ENCODE results near the gene ASPG.
A peak's percentile ranks its signal among the peaks of the same experiment; 100 is the strongest.

The ASPG gene

GRCh38 chr14:104119119-104119487 is 33.6 kb downstream of the ASPG start:
- no peak for DNase-seq

DNA sequence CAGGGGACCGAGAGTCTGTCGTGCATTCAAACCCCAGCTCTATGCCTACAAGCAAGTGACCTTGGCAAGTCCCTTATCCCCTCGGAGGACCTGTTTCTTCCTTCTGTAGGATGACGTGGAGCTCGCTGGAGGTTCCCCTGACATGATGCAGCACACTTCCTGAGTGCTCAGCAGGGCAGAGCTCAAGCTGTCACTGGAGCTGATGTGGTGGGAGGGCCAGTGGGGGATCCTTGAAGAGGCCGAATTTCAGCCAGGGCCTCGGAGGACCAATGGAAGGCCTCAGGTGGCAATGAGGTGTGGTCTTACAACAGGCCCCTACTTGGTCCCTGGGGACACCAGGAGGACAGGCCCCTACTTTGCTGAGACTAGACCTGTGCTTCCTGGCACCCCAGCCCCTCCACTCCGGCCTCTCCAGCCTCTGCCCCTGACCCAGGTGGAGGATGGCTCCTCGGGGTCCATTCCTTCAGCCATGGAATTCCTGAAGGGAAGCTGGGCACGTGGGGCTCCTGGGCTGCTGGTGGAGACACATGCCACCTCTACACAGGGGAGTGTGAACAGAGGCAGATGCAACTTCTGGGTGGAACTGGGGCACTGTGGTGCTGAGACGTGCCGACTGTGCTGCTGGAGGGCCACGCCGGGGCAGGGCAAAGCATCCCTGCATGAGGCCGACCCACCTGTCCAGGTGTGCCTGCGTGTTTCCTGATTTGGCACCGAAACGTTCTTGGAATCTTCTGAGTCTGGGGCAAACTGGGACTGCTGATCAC is 34.2 kb downstream of the ASPG start:
- no peak for DNase-seq

- no peak for DNase-seq
These were observed 34.8 kb downstream of the ASPG start for GRCh38 chr14:104120281-104120741.

- DNase-seq, result no peak
These were observed 35.6 kb downstream of the ASPG start for GRCh38 chr14:104121142-104121541.

- no peak for DNase-seq
These were observed 38.4 kb downstream of the ASPG start for GRCh38 chr14:104123879-104124278.

- no peak for DNase-seq
These were observed 39.5 kb downstream of the ASPG start for GRCh38 chr14:104125011-104125410.

DNA sequence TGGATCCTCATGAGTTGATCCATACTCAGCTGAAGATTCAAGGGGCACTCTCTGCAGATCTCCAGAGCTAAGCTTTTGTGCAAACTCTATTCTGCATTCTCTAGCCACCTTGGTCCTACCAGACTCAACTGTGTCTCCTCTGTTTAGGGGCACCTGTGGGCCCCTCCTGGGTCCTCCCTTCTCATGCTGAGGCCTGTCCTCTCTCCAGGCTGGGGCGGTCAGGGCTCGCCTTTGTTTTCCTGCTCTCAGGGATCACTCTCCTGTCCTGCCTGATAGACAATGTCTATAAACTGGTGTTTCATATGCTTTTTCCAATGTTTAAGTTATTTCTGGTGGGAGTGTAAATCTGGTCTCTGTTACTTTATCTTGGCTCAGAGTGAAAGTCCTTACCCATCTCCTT is 41.3 kb downstream of the ASPG start:
- no peak for DNase-seq

GRCh38 chr14:104128981-104129380 is 43.5 kb downstream of the ASPG start:
- no peak for DNase-seq

DNA sequence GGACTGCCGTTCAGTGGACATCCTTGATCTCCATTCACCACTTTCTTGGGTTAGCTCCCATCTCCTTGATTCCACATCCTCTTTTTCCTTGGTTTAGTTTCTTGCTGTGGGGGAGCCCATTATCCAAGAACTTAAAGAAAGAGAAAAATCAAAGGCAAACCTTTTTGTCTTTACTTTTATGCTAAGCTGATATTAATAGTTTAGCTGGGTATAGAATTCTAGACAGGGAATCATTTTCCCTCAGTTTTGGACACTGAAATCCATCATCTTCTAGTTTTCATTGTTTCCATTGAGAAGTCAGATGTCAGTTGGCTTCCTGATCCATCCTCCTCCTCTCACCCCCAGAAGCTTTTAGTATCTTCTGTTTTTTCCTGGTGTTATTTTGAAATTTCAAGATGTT is 44.1 kb downstream of the ASPG start:
- no peak for DNase-seq

GRCh38 chr14:104130974-104131651 is 45.6 kb downstream of the ASPG start:
- no peak for DNase-seq

DNA sequence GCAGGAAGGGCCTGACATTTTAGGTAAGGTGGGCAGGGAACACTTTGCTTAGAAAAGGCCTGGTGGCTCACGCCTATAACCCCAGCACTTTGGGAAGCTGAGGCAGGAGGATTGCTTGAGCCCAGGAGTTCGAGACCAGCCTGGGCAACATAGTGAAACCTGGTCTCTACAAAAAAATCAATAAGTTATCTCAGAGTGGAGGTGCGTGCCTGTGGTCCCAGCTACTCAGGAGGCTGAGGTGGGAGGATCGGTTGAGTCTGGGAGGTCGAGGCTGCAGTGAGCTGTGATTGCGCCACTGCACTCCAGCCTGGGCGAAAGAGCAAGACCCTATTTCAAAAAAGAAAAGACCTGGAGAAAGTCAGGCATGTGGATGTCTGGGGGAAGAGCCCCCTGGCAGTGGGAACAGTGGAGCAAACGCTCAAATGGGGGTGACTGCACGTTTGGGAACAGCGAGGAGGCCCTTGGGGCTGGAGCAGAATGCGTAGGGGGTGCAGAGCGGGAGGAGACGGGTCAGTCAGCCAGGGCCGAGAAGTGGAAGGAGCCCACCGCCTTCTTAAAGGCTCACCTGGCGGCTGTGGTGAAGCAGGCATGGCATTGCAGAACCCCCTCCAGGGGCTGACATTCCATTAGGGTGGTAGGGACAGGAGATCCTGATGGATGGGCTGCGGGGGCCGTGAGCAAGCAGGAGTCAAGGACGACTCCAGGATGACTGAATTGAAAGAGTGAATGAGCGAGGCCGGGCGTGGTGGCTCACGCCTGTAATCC is 46.6 kb downstream of the ASPG start:
- DNase-seq, result no peak

- no peak for DNase-seq
These were observed 47.5 kb downstream of the ASPG start for GRCh38 chr14:104132981-104133380.

DNA sequence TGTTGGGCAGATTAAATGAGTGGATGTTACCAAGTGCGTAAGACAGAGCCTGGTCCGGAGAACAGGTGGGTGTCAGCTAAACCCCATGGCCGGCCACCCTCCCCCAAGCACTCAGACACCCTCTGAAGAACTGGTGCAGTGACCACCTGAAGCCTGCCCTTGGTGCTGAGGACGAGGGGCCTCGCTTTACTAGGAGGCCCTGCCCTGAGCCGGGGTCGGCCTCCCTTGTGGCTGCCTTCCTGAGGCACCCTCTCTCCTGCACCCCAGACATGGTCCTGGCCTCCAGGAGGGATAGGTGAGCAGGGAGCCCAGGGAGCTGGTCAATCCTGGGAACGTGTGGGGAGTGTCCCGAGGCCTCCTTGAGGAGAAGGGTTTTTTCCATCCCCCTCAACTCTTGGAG is 48.0 kb downstream of the ASPG start:
- DNase-seq, result no peak

DNA sequence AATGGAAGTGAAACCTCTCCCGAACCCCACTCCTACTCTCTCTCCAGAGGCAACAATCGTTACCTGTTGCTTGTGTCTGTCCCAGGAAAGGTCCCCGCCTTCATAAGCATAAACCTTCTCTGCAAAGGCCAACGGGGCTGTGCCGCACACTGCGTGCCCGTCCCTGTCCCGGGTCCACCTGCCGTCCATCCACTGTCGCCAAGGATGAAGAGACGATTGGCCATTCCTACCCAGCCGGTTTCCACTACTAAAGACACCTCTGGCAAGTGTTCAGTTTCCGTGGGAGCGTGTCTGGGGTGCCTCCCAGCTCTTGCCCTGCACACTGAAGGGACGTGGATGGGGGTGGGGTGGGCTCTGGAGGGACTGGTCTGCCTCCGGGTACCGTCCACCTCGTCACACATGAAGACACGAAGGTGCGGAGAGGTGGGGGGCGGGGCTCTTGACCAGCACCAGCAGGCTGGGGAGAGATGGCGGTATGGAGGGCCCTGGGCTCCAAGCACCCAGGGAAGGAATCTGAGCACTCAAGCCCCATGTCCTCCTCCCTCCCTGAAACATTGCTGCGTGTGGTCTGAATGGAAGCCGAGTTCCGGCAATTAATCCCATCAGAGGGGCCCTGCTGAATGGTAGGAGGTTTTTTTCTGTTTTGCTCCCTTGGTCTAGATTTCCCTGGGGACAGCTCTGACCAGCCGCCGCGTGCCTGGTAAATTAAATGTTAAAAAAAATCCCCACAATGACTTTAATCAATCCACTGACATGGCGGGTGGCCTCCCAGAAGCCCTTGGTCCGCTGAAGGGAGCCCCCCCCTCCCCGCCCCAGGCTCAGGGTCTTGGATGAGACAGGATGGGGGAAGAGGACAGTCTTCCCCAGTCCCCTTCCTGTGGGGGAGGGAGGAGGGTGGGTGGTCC is 48.8 kb downstream of the ASPG start:
- DNase-seq, result no peak

- DNase-seq, result no peak
These were observed 49.8 kb downstream of the ASPG start for GRCh38 chr14:104135121-104135903.

DNA sequence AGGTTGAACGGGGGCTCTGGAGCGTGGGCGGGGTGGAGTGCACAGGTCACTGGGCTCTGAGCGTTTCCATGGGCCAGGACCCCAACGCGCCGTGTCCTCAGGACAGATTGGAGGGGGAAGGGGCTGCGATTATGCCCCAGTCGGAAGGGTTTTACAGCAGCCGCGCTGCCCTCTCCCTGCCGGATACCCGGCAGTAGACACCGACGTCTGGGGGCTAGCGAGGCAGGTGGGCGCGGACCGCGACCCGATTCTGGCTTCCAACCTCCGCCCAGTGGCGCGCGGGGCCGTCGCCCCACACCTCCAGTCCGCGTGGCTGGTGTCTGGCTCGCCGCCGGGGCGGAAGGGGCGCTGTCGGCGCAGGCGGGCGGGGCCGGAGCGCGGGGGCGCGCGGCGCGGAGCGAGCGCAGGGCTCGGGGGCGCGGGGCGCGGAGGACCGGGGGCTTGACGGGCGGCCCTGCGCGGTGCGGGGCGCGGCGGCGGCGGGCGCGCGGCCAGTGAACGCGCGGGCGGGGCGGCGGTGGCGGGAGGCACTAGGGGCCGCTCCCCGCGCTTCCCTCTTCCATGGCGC is 50.5 kb downstream of the ASPG start:
- no peak for DNase-seq

DNA sequence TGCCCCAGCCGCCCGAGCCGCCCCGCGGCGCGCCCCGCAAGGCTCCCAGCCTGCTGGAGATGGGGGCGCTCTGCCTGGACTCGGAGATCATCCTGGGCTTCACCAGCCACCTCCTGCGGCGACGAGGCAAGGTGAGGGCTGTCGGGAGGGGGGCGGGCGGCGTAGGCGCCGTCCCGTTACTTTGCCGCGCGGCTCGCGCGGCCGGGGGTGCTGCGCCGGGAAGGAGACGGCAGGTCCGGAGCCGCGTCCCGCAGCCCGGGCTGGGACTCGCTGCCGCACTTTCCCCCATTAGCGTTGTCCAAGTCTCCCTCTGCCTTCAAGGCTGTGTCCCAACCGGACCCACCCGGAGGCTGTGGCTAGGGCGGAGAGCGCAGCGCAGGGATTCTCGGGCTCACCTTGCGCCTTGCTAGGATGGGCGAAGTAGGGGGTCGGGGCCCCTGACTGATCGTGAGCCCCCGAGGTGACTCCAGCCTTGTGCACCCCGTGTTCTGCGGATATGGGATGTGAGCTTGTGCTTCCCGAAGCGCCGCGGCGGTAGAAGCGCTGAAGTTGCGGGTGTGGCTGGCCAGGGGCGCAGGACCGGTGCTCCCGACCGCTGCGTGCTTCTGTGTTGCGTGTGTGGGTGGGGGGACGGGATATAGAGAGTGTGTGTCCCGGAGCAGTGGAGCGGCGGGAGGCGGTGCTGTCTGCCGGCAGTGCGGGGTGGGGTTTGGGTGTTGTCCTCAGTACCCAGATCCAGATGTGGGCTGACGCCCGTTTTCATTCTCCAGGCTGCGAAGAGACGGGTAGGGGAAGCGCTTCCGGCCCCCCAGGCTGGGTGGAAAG is 51.2 kb downstream of the ASPG start:
- DNase-seq, result no peak

DNA sequence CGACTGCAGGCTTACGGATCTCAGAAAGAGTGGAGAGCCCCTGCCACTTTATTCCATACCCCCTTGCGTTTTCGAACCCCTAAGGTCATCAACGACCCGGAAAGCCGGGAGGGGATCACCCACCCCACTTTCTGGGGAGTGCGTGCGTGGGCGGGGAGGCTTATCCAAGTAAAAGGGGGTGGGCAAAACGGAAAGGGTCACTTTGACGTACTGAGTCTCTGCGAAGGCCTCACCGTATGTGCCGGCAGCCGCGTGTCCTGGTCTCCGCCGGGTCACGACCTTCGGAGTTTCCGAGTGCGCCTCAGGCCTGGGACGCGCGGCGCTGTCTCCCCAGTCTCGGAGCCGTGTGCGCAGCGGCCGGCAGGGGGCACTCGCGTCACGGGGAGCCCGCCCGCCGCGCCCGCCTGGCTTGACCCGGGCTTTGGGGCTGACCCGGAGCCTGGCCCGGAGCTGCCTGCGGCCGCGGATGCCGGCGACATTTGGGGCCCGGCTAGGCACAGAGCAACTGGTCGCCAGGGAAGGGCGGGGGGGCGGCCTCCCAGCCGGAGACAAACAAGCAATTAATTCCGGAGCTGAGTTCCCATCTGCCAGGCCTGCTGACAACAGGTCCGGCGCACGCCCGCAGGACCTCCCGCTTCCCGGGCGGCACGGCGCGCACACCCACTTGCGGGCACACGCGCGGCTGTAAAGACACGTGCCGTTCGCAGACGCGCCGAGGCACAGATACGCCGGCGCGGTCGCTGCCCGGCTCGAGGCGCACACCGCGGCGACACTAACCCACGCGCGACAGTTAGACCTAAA is 52.0 kb downstream of the ASPG start:
- peak; percentile 66 for DNase-seq

DNA sequence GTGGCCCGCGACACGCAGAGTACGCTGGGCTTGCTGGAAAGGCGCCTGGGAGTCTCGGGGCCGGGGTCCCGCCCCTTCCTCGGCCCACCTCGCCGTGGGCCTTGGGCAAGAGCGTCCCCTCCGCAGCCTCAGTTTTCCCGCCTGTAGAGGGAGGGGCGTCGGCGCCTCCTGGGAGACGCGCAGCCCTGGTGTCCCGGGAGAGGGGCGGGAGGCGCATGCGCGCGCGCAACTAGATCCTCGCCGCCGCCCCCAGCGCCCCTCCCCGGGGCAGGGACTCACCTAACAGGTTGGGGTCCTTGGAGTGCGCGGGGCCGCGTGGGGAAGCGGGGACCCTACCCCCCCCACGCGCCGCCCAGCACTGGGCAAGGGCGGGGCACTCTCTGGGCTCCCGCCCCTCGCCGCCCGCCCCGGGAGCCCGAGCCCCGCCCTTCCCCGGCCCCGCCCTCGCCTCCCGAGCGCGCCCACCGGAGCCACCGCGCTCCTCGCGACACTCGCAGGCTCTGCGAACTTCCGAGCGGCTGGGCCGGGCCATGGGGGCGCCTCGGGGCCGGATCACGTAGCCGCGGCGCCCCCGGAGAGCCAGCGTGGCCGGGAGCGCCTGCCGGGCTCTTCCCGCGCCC is 52.7 kb downstream of the ASPG start, which contains the start of gene KIF26A:
TSS of gene KIF26A (plus strand) at position 490 of the 620 bp plus-strand sequence. CDS start 136 bp downstream, outside the sequence.
- DNase-seq, result no peak
